GM19240 (cell line): ENCODE data around the gene MCF2L2.
A peak's percentile ranks its signal among the peaks of the same experiment; 100 is the strongest.

Experiments used
- DNase-seq: peaks from one replicate; pipeline ENCODE4 v3.0.0; 2011; ENCODE audit warnings: low spot score; ENCODE audit not compliant: insufficient read length

MCF2L2 gene

GRCh38 chr3:183401678-183402077 is 26.7 kb downstream of the MCF2L2 start:
- DNase-seq: no peak

- DNase-seq: no peak
Measured at GRCh38 chr3:183400352-183400751, 28.1 kb downstream of the MCF2L2 start.

GRCh38 chr3:183396662-183397391 is 31.6 kb downstream of the MCF2L2 start:
- DNase-seq: no peak

GRCh38 chr3:183394150-183394549 is 34.3 kb downstream of the MCF2L2 start:
- no peak for DNase-seq

- no peak for DNase-seq
Measured at GRCh38 chr3:183393625-183394024, 34.8 kb downstream of the MCF2L2 start.

GRCh38 chr3:183392186-183393034 is 36.0 kb downstream of the MCF2L2 start:
- no peak for DNase-seq

- DNase-seq: no peak
Measured at GRCh38 chr3:183391460-183391859, 37.0 kb downstream of the MCF2L2 start.

GRCh38 chr3:183390844-183391243 is 37.6 kb downstream of the MCF2L2 start:
- DNase-seq: no peak

GRCh38 chr3:183388213-183388895 is 40.1 kb downstream of the MCF2L2 start:
- no peak for DNase-seq

- DNase-seq: no peak
Measured at GRCh38 chr3:183387797-183388196, 40.6 kb downstream of the MCF2L2 start.

GRCh38 chr3:183386651-183387050 is 41.8 kb downstream of the MCF2L2 start:
- no peak for DNase-seq

GRCh38 chr3:183385698-183386613 is 42.5 kb downstream of the MCF2L2 start:
- peak; percentile 23 for DNase-seq

- no peak for DNase-seq
Measured at GRCh38 chr3:183381673-183382072, 46.7 kb downstream of the MCF2L2 start.

GRCh38 chr3:183381179-183381578 is 47.2 kb downstream of the MCF2L2 start:
- DNase-seq: no peak

GRCh38 chr3:183378951-183379350 is 49.5 kb downstream of the MCF2L2 start:
- DNase-seq: no peak

- DNase-seq: no peak
Measured at GRCh38 chr3:183378545-183378944, 49.9 kb downstream of the MCF2L2 start.

- no peak for DNase-seq
Measured at GRCh38 chr3:183378008-183378407, 50.4 kb downstream of the MCF2L2 start.

GRCh38 chr3:183377307-183377959 is 51.0 kb downstream of the MCF2L2 start:
- DNase-seq: no peak

GRCh38 chr3:183375787-183376186 is 52.6 kb downstream of the MCF2L2 start:
- no peak for DNase-seq

GRCh38 chr3:183375337-183375736 is 53.1 kb downstream of the MCF2L2 start:
- no peak for DNase-seq
